IPS-11a (cell line): ENCODE results near the gene FAM163B.
"Not testable (repeated sequence)": the region's sequence is repeated elsewhere in the genome, so short reads cannot be mapped to it uniquely, and the experiment has no call there.

ENCODE experiments used
- H3K4me3 ChIP-seq: one replicate; pipeline ENCODE4 v1.5.1; 2013; ENCODE audit warnings: low read depth, low read length, control low read depth

The FAM163B gene

GRCh38 chr9:133640160-133640559, 31.0 kb upstream of the FAM163B start:
- no peak overlapping the region for H3K4me3 ChIP-seq

GRCh38 chr9:133639613-133640012, 30.4 kb upstream of the FAM163B start:
- no peak overlapping the region for H3K4me3 ChIP-seq

GRCh38 chr9:133638711-133639110, 29.5 kb upstream of the FAM163B start:
- no peak overlapping the region for H3K4me3 ChIP-seq

GRCh38 chr9:133638076-133638475, 28.9 kb upstream of the FAM163B start:
- no peak overlapping the region for H3K4me3 ChIP-seq

GRCh38 chr9:133637451-133638055, 28.4 kb upstream of the FAM163B start:
- H3K4me3 ChIP-seq, result no peak overlapping the region

GRCh38 chr9:133636902-133637301, 27.7 kb upstream of the FAM163B start:
- H3K4me3 ChIP-seq, result no peak overlapping the region

- H3K4me3 ChIP-seq, result no peak within 1 kb of the TSS
These were observed 26.6 kb upstream of the FAM163B start, which contains the start of gene DBH for GRCh38 chr9:133635533-133636531. Gene DBH (plus strand): TSS chr9:133636363. CDS start chr9:133636372, 9 bp downstream.

- no peak overlapping the region for H3K4me3 ChIP-seq
These were observed 25.9 kb upstream of the FAM163B start for GRCh38 chr9:133635098-133635497.

- H3K4me3 ChIP-seq, result no peak overlapping the region
These were observed 25.0 kb upstream of the FAM163B start for GRCh38 chr9:133634081-133634691.

- no peak overlapping the region for H3K4me3 ChIP-seq
These were observed 24.5 kb upstream of the FAM163B start for GRCh38 chr9:133633681-133634080.

GRCh38 chr9:133632806-133633680, 23.9 kb upstream of the FAM163B start:
- H3K4me3 ChIP-seq, result no peak overlapping the region

GRCh38 chr9:133631111-133631510, 21.9 kb upstream of the FAM163B start:
- no peak overlapping the region for H3K4me3 ChIP-seq

GRCh38 chr9:133629221-133630110, 20.3 kb upstream of the FAM163B start:
- H3K4me3 ChIP-seq, result no peak overlapping the region

GRCh38 chr9:133628766-133629165, 19.6 kb upstream of the FAM163B start:
- no peak overlapping the region for H3K4me3 ChIP-seq

GRCh38 chr9:133627341-133627740, 18.2 kb upstream of the FAM163B start:
- no peak overlapping the region for H3K4me3 ChIP-seq

GRCh38 chr9:133626008-133626407, 16.8 kb upstream of the FAM163B start:
- not testable (repeated sequence) for H3K4me3 ChIP-seq

GRCh38 chr9:133622555-133622954, 13.4 kb upstream of the FAM163B start:
- no peak overlapping the region for H3K4me3 ChIP-seq

- no peak overlapping the region for H3K4me3 ChIP-seq
These were observed 12.6 kb upstream of the FAM163B start for GRCh38 chr9:133621725-133622267.

- H3K4me3 ChIP-seq, result no peak overlapping the region
These were observed 10.6 kb upstream of the FAM163B start for GRCh38 chr9:133619791-133620190.
